Bone marrow (tissue), 2 donors: Measurements from ENCODE around the gene ZNF791.
A peak's percentile ranks its signal among the peaks of the same experiment; 100 is the strongest.
"Not testable (repeated sequence)": the region's sequence is repeated elsewhere in the genome, so short reads cannot be mapped to it uniquely, and the experiment has no call there.

Experiments
- DNase-seq, 2 donors: peaks; one replicate each; lab custom pipeline; 2025; lab: John Stamatoyannopoulos, UW

ZNF791 gene

GRCh38 chr19:12667731-12668302, 57.1 kb downstream of the ZNF791 start:
- no peak for DNase-seq

GRCh38 chr19:12668346-12668745, 57.6 kb downstream of the ZNF791 start:
- no peak for DNase-seq

- peak; percentile 7 to 75 for DNase-seq
Measured at GRCh38 chr19:12668932-12669269, 58.2 kb downstream of the ZNF791 start.

- DNase-seq = peak; percentile 69 to 93
Measured at GRCh38 chr19:12669270-12670158, 58.8 kb downstream of the ZNF791 start.

GRCh38 chr19:12670159-12670928, 59.6 kb downstream of the ZNF791 start:
- no peak for DNase-seq

GRCh38 chr19:12672744-12673143, 62.0 kb downstream of the ZNF791 start:
- DNase-seq = no peak

- no peak for DNase-seq
Measured at GRCh38 chr19:12675399-12675798, 64.7 kb downstream of the ZNF791 start.

GRCh38 chr19:12675940-12676339, 65.2 kb downstream of the ZNF791 start:
- no peak for DNase-seq

- peak; percentile 50 to 68 for DNase-seq
Measured at GRCh38 chr19:12676384-12676792, 65.7 kb downstream of the ZNF791 start.

- no peak for DNase-seq
Measured at GRCh38 chr19:12676928-12677327, 66.2 kb downstream of the ZNF791 start.

- DNase-seq = not testable (repeated sequence)
Measured at GRCh38 chr19:12678039-12678438, 67.3 kb downstream of the ZNF791 start.

GRCh38 chr19:12680034-12680433, 69.3 kb downstream of the ZNF791 start:
- DNase-seq = no peak

GRCh38 chr19:12681074-12681987, 70.6 kb downstream of the ZNF791 start, which contains the start of gene DHPS:
DHPS (minus strand) TSS chr19:12681880; CDS start chr19:12681766, 114 bp downstream.
- DNase-seq = peak; percentile 87 to 95
